Thymus (tissue), 11 donors: Measurements from ENCODE around the gene ADAMTS2. TPM values are rescaled to one million over a fixed set of nuclear protein-coding genes. Genes with fewer than 3 reads are reported as not detected.
"Not testable (repeated sequence)": the region's sequence is repeated elsewhere in the genome, so short reads cannot be mapped to it uniquely, and the experiment has no call there.

Source experiments
- DNase-seq, 9 donors: peaks; one replicate each; pipeline ENCODE4 v3.0.0-alpha.2; 2013; ENCODE audit warnings: low spot score in 9 of 9, low read depth in 6 of 9, missing footprints in 1 of 9
- H3K27ac ChIP-seq, 2 donors: one replicate each; pipeline ENCODE4 v1.5.1; 2013; ENCODE audit warnings: control low read depth in 1 of 2, low read depth in 1 of 2, low read length in 1 of 2, mild to moderate bottlenecking in 1 of 2, moderate library complexity in 1 of 2
- H3K27me3 ChIP-seq, 2 donors: one replicate each; pipeline ENCODE4 v1.5.1; 2013; ENCODE audit warnings: low read length in 1 of 2; ENCODE audit not compliant: control insufficient read depth in 2 of 2, insufficient read depth in 1 of 2
- H3K36me3 ChIP-seq, 2 donors: one replicate each; pipeline ENCODE4 v1.5.1; 2013; ENCODE audit warnings: low read length in 1 of 2, mild to moderate bottlenecking in 1 of 2, moderate library complexity in 1 of 2; ENCODE audit not compliant: control insufficient read depth in 2 of 2, insufficient read depth in 2 of 2
- H3K4me1 ChIP-seq, 2 donors: one replicate each; pipeline ENCODE4 v1.5.1; 2013; ENCODE audit warnings: low read length in 2 of 2; ENCODE audit not compliant: control insufficient read depth in 2 of 2, insufficient read depth in 2 of 2
- H3K4me3 ChIP-seq, 2 donors: one replicate each; pipeline ENCODE4 v1.5.1; 2013; ENCODE audit warnings: low read length in 2 of 2, control low read depth in 1 of 2, mild to moderate bottlenecking in 1 of 2
- H3K9me3 ChIP-seq, 2 donors: one replicate each; pipeline ENCODE4 v1.5.1; 2013; ENCODE audit warnings: low read length in 1 of 2, mild to moderate bottlenecking in 1 of 2; ENCODE audit not compliant: control insufficient read depth in 2 of 2, insufficient read depth in 1 of 2
- WGBS: extraction: QIAGEN DNeasy Blood & Tissue Kit; methylation state at CpG from one replicate; pipeline ENCODE4 v1.1.7; 2013; 5-methylcytosine and 5-hydroxymethylcytosine counted together
- polyA plus RNA-seq: library from polyadenylated mRNA; stranded (reverse); fragments of 200-250 nt; gene quantifications from one replicate; pipeline ENCODE4 v1.2.3, GENCODE V29; 2013
- total RNA-seq: library from RNA; stranded (reverse); fragments of 120-200 nt; gene quantifications from one replicate; pipeline ENCODE4 v1.2.4, GENCODE V29; 2013
- donor health status: healthy.

ADAMTS2 gene
- total and polyA plus RNA-seq, 2 donors: 1.3 to 1.4 TPM

GRCh38 chr5:179288101-179288808, 57.0 kb downstream of the ADAMTS2 start:
- Histone ChIP-seq H3K4me1 (no peaks in the 10 kb centered on the region), H3K4me3 (no peak overlapping the region), H3K36me3 (no peaks in the 10 kb centered on the region), H3K9me3 (no peaks in the 10 kb centered on the region), H3K27ac (no peak overlapping the region), H3K27me3 (no peaks in the 10 kb centered on the region)
- no peak for DNase-seq
- 90% methylated on average over 21 of the region's 21 CpGs for WGBS

- Histone ChIP-seq H3K4me1 (no peaks in the 10 kb centered on the region), H3K4me3 (no peak overlapping the region), H3K27ac (no peak overlapping the region), H3K27me3 (no peaks in the 10 kb centered on the region), H3K9me3 (no peaks in the 10 kb centered on the region), H3K36me3 (no peaks in the 10 kb centered on the region)
- no peak for DNase-seq
- 88% methylated on average over 10 of the region's 10 CpGs for WGBS
These were observed 57.6 kb downstream of the ADAMTS2 start for GRCh38 chr5:179287631-179288030.

GRCh38 chr5:179287071-179287470, 58.2 kb downstream of the ADAMTS2 start:
- H3K4me1 ChIP-seq: no peaks in the 10 kb centered on the region
- no peaks in the 10 kb centered on the region for H3K27me3 ChIP-seq
- no peaks in the 10 kb centered on the region for H3K9me3 ChIP-seq
- H3K27ac ChIP-seq: no peak overlapping the region
- H3K4me3 ChIP-seq: no peak overlapping the region
- no peak for DNase-seq
- H3K36me3 ChIP-seq: no peaks in the 10 kb centered on the region
- WGBS: 94% methylated on average over 13 of the region's 13 CpGs

GRCh38 chr5:179285776-179286162, 59.5 kb downstream of the ADAMTS2 start:
- DNase-seq, H3K27ac ChIP-seq, H3K4me3 ChIP-seq, H3K4me1 ChIP-seq, H3K9me3 ChIP-seq, H3K27me3 ChIP-seq, H3K36me3 ChIP-seq: not testable (repeated sequence)
- 94% methylated on average over 11 of the region's 11 CpGs for WGBS

GRCh38 chr5:179284751-179285631, 60.3 kb downstream of the ADAMTS2 start:
- Histone ChIP-seq H3K27ac (no peak overlapping the region), H3K27me3 (no peaks in the 10 kb centered on the region), H3K4me1 (no peaks in the 10 kb centered on the region), H3K9me3 (no peaks in the 10 kb centered on the region), H3K36me3 (no peaks in the 10 kb centered on the region), H3K4me3 (no peak overlapping the region)
- DNase-seq: no peak
- 89% methylated on average over 23 of the region's 23 CpGs for WGBS

GRCh38 chr5:179283908-179284307, 61.4 kb downstream of the ADAMTS2 start:
- H3K4me3 ChIP-seq, H3K27ac ChIP-seq, H3K36me3 ChIP-seq, DNase-seq, H3K4me1 ChIP-seq, H3K9me3 ChIP-seq, H3K27me3 ChIP-seq: not testable (repeated sequence)
- 93% methylated on average over 10 of the region's 10 CpGs for WGBS

GRCh38 chr5:179281694-179282093, 63.6 kb downstream of the ADAMTS2 start:
- Histone ChIP-seq H3K36me3 (no peaks in the 10 kb centered on the region), H3K4me1 (no peaks in the 10 kb centered on the region), H3K4me3 (no peak overlapping the region), H3K9me3 (no peaks in the 10 kb centered on the region), H3K27me3 (no peaks in the 10 kb centered on the region), H3K27ac (no peak overlapping the region)
- 94% methylated on average over 1 of the region's 1 CpG for WGBS
- no peak for DNase-seq

- Histone ChIP-seq H3K4me3 (no peak overlapping the region), H3K36me3 (no peaks in the 10 kb centered on the region), H3K27ac (no peak overlapping the region), H3K9me3 (no peaks in the 10 kb centered on the region), H3K4me1 (no peaks in the 10 kb centered on the region), H3K27me3 (no peaks in the 10 kb centered on the region)
- WGBS: 99% methylated on average over 8 of the region's 8 CpGs
- DNase-seq: no peak
These were observed 65.2 kb downstream of the ADAMTS2 start for GRCh38 chr5:179280095-179280490.

- no peaks in the 10 kb centered on the region for H3K9me3 ChIP-seq
- H3K27ac ChIP-seq: no peak overlapping the region
- WGBS: 95% methylated on average over 14 of the region's 14 CpGs
- no peaks in the 10 kb centered on the region for H3K36me3 ChIP-seq
- DNase-seq: no peak
- no peak overlapping the region for H3K4me3 ChIP-seq
- no peaks in the 10 kb centered on the region for H3K4me1 ChIP-seq
- H3K27me3 ChIP-seq: no peaks in the 10 kb centered on the region
These were observed 65.7 kb downstream of the ADAMTS2 start for GRCh38 chr5:179279347-179280094.
